Kidney (tissue), 2 donors: ENCODE data around the gene PCBP2. TPM values are rescaled to one million over a fixed set of nuclear protein-coding genes. Genes with fewer than 3 reads are reported as not detected.

ENCODE experiments used
- polyA plus RNA-seq: library from polyadenylated mRNA; stranded (reverse); fragments of 350-450 nt; fragmentation: Illumina TruSeq; extraction: RNeasy Lipid Tissue Mini Kit (QIAGEN cat#74804); gene quantifications from one replicate; pipeline ENCODE4 v1.2.3, GENCODE V29; 2014; ENCODE audit warnings: low read depth, low replicate concordance; ENCODE audit not compliant: insufficient read depth
- total RNA-seq: library from RNA; stranded (reverse); fragmentation: NEBNext Ultra II Directional; extraction: Animal tissue kit (Norgen Biotek cat#: 25700); gene quantifications from one replicate; pipeline ENCODE4 v1.2.1, GENCODE V29; 2021
- donor health status: DM: yes; HTN: yes; CAD: no.

The PCBP2 gene
- total and polyA plus RNA-seq, 2 donors from 2014 or later: 597 to 732 TPM

Other genes with a start within 250 kb of the PCBP2 start
- gene ITGB7, start 244.9 kb upstream of the PCBP2 start, total RNA-seq: 14.5 TPM
- gene ITGB7, start 244.9 kb upstream of the PCBP2 start, polyA plus RNA-seq: 11.0 TPM
- gene RARG, start 219.9 kb upstream of the PCBP2 start, total RNA-seq: 34.1 TPM
- gene RARG, start 219.9 kb upstream of the PCBP2 start, polyA plus RNA-seq: 13.2 TPM
- gene ESPL1, start 183.8 kb upstream of the PCBP2 start, total RNA-seq: 1.5 TPM
- gene ESPL1, start 183.8 kb upstream of the PCBP2 start, polyA plus RNA-seq: 2.9 TPM
- 439 TPM for gene PFDN5, start 156.6 kb upstream of the PCBP2 start, total RNA-seq
- gene PFDN5, start 156.6 kb upstream of the PCBP2 start, polyA plus RNA-seq: 1,405 TPM
- 49.0 TPM for gene MYG1, start 152.4 kb upstream of the PCBP2 start, total RNA-seq
- 105 TPM for gene MYG1, start 152.4 kb upstream of the PCBP2 start, polyA plus RNA-seq
- 46.2 TPM for gene AAAS, start 130.5 kb upstream of the PCBP2 start, total RNA-seq
- 43.4 TPM for gene AAAS, start 130.5 kb upstream of the PCBP2 start, polyA plus RNA-seq
- gene SP7, start 115.7 kb upstream of the PCBP2 start, total RNA-seq: not detected
- gene SP7, start 115.7 kb upstream of the PCBP2 start, polyA plus RNA-seq: not detected
- gene SP1, start 71.9 kb upstream of the PCBP2 start, total RNA-seq: 126 TPM
- 15.1 TPM for gene SP1, start 71.9 kb upstream of the PCBP2 start, polyA plus RNA-seq
- not detected for gene AMHR2, start 28.2 kb upstream of the PCBP2 start, total RNA-seq
- not detected for gene AMHR2, start 28.2 kb upstream of the PCBP2 start, polyA plus RNA-seq
- 226 TPM for gene PRR13, start 10.4 kb upstream of the PCBP2 start, total RNA-seq
- 889 TPM for gene PRR13, start 10.4 kb upstream of the PCBP2 start, polyA plus RNA-seq
- gene MAP3K12, start 47.4 kb downstream of the PCBP2 start, total RNA-seq: 21.8 TPM
- 15.2 TPM for gene MAP3K12, start 47.4 kb downstream of the PCBP2 start, polyA plus RNA-seq
- 32.5 TPM for gene TARBP2, start 49.2 kb downstream of the PCBP2 start, total RNA-seq
- gene TARBP2, start 49.2 kb downstream of the PCBP2 start, polyA plus RNA-seq: 36.3 TPM
- gene NPFF, start 55.4 kb downstream of the PCBP2 start, total RNA-seq: not detected
- 1.3 TPM for gene NPFF, start 55.4 kb downstream of the PCBP2 start, polyA plus RNA-seq
- 54.7 TPM for gene ATF7, start 174.3 kb downstream of the PCBP2 start, total RNA-seq
- gene ATF7, start 174.3 kb downstream of the PCBP2 start, polyA plus RNA-seq: 16.2 TPM
- gene ATP5MC2, start 224.0 kb downstream of the PCBP2 start, total RNA-seq: 271 TPM
- 939 TPM for gene ATP5MC2, start 224.0 kb downstream of the PCBP2 start, polyA plus RNA-seq